GM21526 (cell line): ENCODE measurements around the gene BCL2L1.
A peak's percentile ranks its signal among the peaks of the same experiment; 100 is the strongest.
"Not testable (repeated sequence)": the region's sequence is repeated elsewhere in the genome, so short reads cannot be mapped to it uniquely, and the experiment has no call there.

Experiments used
- ATAC-seq: cut with Tn5 transposase; IDR thresholded peaks from one replicate; pipeline ENCODE4 v1.9.1; 2021; ENCODE audit warnings: moderate library complexity; ENCODE audit not compliant: unreplicated experiment, low FRiP score

Gene BCL2L1

DNA sequence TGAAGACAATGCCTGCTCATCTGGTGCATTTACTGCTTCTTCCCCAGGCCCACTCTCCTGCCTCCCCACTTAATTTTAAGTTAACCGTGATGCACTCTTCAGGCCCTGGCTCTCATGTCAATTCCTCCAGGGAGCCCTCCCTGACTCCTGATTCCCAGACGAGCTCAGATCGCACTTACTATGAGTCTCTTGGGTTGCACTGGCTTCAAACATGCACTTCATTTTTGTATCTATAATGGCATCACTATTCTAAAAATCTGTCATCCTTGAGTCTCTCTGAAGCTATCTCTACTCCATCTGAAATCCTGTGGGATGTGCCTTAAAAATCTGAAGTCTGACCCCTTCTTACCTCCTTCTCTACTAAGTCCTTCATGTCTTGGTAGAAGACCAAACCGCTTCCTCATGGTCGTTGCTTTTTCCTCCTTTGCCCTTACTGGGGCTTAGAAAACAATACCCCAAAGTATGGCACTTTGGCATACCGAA is 60.3 kb downstream of the BCL2L1 start:
- no peak for ATAC-seq

DNA sequence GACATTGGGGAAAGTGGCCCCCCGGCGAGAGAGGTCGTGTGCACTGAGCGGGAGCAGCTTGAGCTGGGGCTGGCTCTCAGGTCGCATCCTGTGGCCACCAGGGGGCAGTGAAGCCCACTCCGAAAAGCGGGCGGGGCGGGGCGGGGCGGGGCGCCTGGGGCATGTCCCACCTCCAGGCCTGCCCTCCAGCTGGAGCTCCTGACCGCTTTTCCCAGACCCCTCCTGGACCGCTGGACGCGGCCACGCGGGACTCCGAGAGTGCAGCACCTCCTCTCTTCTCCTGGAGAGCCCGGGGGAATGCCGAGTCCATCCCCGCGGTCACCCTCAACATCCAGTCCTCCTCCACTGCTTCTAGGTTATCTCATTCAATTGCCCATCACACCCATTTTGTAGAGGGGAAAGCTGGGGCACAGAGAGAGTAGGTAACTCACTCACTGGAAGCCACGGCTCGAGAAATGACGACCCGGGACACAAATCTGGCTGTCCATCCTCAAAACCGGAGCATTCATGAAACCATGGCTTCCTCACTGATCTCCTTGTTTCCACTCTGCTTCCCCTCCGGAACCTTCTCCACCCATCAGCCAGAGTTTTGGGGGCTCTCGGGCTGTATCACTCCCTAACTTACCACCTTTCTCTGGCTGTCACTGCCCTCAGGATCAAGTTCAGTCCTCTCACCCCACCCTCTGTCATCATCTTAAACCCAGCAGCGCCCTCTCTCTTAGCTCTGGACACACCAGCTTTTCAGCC is 60.9 kb downstream of the BCL2L1 start:
- peak; percentile 59 for ATAC-seq

DNA sequence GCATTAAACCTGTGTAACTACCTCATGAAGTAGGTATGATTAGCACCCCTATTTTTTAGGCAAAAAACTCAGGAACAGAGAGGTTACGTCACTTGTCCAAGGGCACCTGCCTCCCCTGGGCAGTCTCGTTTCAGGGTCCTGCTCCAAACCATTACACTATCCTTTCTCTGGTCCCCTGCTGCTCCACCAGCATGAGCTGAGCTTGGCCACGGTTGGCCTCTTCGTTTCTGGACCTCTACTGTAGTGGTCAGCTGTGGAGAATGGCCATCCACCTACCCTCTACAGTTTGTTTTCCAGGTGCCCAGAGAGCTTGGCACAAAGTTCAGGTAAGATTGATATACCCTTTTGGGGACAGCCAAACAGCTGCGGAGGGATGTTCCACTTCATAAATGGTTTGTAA is 68.1 kb downstream of the BCL2L1 start:
- no peak for ATAC-seq

DNA sequence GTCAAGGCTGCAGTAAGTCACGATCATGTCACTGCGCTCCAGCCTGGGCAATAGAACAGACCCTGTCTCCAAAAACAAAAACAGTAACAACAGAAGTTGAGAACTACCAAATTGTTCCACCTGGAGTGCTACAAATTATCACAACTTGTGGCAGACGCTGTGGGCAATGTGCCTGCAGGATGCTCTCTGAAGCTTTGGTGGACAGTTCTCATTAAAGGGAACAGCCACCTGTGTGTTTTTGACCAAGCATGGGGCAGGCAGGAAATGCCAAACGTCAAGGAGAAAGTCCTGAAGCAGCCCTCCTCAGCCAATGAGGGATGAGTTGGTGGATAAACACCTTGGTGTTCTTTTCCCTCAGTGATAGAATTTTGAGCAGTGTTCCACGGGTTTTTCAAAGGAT is 69.1 kb downstream of the BCL2L1 start:
- no peak for ATAC-seq

DNA sequence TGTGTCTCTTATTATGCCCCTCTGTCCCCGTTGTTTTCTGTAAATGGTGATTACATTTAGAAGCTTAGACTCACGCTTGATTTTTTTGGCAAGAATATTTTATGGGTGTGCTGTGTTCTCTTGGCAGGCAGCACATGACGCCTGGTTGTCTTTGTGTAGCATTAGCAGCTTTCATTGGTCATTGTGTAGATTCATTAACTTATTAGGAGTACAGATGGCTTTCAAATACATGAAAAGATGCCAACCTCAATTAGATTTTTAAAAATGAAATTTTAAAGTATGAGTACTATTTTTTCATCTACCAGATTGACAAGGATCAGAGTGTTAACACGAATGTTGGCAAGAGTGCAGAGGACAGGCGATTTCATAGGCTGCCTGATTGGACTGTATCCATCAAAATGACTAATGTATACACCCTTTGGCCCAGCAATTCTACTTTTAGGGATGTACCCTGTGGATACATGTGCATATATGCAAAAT is 69.7 kb downstream of the BCL2L1 start:
- no peak for ATAC-seq

DNA sequence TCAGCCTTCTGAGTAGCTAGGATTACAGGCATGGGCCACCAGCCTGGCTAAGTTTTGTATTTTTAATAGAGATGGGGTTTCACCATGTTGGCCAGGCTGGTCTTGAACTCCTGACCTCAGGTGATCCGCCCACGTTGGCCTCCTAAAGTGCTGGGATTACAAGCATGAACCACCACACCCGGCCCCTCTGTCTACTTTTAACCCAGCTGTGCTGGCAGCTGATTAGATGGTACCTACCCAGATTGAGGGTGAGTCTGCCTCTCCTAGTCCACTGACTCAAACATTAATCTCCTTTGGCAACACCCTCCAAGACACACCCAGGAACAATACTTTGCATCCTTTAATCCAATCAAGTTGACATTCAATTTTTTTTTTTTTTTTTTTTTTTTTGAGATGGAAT is 74.6 kb downstream of the BCL2L1 start:
- not testable (repeated sequence) for ATAC-seq

DNA sequence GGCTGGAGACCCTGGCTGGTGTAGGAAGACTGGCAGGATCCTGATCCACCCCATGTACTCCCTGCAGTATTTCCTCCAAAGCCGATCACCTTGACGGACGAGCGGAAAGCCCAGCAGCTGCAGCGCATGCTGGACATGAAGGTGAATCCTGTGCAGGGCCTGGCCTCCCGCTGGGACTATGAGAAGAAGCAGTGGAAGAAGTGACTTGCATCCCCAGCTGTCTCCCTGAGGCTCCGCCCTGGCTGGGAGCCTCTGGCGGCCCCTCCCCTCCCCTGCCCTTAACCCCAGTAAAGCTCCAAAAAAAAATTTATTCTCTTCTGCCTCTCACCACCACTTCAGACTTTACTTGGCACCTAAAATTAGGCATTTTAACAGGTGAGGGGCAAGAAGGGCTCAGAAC is 78.0 kb downstream of the BCL2L1 start:
- no peak for ATAC-seq

DNA sequence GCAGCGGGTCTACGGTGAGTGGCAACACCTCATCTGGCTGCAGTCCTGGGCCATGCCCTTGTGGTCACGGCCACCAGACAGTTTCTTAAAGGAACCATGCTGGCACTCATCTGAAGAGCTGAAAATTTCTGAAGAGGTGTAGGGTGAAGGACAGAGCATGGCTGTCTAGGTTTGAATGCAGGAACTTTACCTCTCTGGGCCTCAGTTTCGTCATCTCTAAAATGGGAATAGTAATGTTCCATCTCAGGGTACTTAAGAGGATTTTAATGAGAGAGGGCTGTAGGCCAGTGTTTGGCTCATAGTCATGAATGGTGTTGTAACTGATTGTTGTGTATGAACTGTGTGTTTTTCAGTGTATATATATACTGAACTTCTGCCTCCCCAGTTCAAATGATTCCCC is 79.1 kb downstream of the BCL2L1 start:
- ATAC-seq: no peak

DNA sequence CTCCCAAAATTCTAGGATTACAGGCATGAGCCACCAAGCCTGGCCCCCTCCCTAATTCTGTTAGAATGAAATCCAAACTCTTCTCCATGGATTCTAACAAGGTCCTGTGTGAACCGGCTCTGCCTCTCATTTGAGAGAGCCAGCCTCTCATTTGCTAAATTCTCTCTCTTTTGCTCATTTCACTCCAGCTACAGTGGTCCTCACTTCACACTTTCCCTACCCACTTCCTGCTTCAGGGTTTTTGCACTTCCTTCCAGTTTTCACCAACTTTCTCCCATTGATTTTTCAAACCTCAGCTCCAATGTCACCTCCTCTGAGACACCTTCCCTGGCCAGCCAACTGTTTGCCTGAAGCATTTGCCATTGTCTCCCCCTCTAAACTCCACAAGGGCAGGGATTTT is 79.8 kb downstream of the BCL2L1 start:
- no peak for ATAC-seq

DNA sequence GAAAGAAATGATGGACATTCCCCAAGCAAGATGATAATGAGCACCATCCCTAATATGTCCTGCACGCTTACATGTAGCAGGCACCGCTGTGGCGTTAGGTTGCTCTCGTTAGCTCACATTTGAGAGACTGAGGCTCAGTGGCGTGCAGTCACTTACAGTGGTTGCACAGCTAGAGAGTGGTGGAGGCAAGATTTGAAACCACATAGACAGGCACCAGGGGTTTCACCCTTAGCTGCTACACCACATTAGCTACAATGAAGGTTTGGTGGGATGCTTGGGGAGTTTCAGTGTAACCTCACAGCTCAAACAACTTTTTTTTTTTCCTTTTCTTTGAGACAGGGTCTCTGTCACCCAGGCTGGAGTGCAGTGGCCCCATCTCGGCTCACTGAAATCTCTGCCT is 81.3 kb downstream of the BCL2L1 start:
- ATAC-seq: no peak

DNA sequence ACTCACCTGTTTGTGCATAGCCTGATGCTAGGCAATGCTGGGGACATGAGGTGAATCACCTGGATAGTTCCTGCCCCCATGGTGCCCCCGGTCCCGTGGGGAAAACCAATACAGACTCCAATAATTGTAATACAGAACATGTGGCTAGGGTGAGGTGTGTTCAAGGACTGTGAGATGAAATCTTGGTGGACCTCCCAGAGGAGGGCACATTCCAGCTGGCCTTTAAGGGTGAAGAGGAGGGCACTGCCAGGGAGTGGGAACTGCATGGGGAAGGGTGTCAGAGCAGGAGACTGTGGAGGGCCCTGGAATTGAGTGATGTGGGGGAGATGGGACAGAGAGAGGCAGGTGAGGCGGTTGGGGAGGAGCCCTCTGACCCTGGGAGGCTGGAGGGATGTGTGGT is 82.4 kb downstream of the BCL2L1 start:
- ATAC-seq: no peak

DNA sequence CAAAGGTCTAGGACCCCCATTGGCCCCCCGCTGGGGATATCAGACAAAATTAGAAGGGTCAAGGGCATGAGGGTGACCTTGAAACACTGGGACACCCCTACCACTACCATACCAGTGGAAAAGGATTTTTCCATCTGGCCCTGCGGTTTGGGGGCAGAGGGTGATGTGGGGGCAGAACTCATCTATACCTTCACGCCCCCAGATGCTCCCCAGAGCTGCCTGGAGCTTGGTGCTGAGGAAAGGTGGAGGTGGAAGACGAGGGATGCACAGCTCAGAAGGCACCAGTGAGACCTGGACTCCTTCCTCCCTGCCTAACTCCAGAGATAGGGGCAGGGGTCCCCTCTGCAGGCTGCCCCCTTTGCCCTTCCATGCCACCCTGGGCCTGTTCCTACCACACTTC is 83.9 kb downstream of the BCL2L1 start:
- no peak for ATAC-seq

DNA sequence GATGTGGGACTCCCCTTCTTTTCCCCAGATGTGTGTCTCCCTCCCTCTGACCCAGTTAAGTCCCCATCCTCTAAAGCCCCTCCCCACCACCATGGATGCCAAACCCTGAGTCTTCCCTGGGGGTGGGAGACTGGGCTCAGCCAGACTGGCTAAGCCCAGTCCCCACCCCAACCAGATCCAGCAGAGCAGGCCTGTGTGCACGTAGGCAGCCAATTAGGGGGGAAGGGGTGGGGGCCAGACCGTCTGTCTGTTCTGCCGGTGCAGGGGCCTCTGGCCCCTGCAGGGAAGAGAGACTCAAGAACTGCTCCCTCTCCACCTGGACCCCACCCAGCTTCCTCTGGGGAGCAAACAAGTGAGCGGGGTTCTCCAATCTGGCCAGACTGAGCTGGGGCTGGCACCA is 84.4 kb downstream of the BCL2L1 start:
- ATAC-seq: no peak

DNA sequence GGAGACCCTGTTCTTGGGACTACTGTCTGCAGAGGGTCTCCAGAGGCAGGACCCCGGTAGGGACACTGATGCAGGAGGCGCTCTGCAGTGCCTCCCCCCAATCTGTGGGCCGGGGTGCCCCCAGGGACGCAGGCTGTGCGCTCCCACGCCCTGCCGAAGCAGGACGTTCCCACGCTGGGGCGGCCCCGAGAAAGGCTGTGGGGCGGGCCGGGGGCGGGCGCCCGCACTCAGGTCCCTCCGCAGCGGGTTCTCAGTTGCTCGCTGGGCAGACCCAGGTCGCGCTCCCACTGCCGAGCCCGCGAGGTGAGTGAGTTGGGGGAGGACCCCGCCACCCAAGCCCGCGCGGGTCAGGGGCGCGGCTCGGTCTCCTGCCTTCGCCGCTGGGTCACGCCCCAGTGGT is 85.0 kb downstream of the BCL2L1 start, which contains the start of gene COX4I2:
COX4I2 (plus strand) TSS at position 253 of the 400 bp plus-strand sequence. CDS start 1,106 bp downstream, outside the sequence.
- no peak for ATAC-seq

DNA sequence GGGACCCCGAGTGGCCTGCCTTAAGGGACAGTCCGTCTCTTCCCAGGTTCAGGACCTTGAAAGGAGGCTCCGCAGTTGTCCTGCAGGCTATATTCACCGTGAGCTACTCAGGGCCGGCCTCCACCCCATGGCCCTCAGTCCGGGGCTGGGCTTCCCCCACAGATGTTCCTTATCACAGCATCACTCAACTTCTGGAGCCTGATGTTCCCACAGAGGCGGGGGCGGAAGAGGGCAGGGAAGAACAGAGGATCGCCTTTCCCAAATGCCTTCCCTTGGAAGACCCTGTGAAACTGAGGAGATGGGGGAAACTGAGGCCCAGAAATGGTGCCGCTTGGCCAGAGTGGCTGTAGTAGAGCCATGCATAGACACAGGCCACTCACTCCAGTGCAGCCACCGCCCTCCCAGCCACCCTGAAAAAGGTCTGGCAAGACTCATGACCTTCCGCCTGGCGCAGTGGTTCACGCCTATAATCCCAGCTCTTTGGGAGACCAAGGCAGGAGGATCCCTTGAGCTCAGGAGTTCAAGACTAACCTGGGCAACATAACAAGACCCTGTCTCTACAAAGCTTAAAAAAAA is 89.2 kb downstream of the BCL2L1 start:
- no peak for ATAC-seq

DNA sequence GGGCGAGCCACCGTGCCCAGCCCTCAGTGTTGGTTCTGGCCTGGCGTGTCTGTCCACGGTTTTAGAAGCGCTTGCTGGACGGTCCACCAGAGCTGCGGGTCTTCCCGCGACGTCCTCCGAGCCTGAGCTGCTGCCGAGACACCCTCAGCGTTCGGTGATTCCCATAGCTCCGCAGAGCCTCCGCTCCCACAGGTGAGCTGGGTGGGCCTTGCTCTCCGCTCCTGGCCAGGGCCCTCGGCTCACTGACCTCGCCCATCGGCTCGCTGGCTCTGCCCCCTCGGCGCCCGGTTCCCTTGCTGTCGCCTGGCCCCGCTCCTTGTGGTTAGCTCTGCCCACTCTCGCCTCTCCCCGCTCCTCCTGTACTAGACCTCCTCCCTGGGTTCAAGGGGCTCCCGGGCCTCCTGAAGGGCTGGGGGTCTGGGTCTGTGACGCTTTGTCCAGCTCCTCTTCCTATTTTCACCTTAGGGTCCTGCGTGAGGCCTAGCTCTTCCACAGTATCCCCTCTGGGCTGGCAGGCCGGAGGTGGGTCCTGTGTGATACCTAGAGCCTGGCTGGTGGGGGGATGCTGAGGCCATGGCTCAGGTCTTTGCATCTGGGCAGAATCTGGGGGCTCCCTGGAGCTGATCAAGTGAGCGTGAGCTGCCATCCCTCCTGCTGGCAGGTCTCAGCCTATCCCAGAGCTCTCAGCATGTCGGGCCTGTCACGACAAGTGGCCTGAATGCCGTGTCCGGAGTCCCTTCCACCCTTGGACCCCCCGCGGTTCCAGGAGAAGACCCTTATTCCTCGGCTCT is 89.9 kb downstream of the BCL2L1 start:
- ATAC-seq: no peak

DNA sequence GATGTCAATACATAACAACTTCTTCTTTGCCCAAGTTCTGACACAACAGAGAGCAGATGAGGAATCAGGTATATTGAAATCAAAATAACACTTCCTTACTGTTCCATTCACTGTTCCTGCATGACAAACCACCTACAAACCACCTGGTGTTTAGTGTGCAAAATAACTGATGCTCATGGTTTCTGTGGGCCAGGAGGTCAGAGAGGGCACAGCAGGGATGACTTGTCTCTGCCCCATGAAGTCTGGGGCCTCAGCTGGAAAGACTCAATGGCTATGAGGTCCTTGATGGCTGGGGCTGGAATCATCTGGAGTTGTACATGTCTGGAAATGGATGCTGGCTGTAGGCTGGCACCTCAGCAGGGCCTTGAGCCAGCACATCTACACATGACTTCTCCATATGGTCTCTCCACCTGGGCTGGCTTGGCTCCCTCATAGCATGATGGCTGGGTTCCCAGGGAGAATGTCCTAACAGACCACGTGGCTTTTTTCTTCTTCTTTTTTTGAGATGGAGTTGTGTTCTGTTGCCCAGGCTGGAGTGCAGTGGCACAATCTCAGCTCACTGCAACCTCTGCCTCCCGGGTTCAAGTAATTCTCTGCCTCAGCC is 92.4 kb downstream of the BCL2L1 start:
- ATAC-seq: no peak

DNA sequence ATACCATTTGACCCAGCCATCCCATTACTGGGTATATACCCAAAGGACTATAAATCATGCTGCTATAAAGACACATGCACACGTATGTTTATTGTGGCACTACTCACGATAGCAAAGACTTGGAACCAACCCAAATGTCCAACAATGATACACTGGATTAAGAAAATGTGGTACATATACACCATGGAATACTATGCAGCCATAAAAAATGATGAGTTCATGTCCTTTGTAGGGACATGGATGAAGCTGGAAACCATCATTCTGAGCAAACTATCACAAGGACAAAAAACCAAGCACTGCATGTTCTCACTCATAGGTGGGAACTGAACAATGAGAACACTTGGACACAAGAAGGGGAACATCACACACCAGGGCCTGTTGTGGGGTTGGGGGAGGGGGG is 94.6 kb downstream of the BCL2L1 start:
- not testable (repeated sequence) for ATAC-seq

DNA sequence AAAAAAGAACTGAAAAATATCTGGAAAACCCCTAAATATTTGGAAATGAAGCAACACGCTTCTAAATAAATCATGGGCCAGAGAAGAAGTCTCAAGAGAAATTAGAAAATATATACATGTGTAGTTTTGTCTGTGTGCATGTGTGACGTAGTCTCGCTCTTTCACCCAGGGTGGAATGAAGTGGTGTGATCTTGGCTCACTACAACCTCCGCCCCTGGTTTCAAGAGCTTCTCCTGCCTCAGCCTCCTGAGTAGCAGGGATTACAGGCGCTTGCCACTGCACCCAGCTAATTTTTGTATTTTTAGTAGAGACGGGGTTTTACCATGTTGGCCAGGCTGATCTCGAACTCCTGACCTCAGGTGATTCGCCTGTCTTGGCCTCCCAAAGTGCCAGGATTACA is 96.1 kb downstream of the BCL2L1 start:
- not testable (repeated sequence) for ATAC-seq

DNA sequence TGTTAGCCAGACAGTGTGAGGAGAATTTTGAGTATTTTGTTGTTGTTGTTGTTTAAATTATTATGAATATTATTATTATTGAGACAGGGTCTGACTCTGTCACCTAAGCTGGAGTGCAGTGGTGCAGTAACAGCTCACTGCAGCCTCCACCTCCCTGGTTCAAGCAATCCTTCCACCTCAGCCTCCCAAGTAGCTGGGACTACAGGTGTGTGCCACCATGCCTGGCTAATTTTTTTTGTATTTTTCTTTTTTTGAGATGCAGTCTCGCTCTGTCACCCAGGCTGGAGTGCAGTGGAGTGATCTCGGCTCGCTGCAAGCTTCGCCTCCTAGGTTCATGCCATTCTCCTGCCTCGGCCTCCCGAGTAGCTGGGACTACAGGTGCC is 99.6 kb downstream of the BCL2L1 start:
- not testable (repeated sequence) for ATAC-seq

DNA sequence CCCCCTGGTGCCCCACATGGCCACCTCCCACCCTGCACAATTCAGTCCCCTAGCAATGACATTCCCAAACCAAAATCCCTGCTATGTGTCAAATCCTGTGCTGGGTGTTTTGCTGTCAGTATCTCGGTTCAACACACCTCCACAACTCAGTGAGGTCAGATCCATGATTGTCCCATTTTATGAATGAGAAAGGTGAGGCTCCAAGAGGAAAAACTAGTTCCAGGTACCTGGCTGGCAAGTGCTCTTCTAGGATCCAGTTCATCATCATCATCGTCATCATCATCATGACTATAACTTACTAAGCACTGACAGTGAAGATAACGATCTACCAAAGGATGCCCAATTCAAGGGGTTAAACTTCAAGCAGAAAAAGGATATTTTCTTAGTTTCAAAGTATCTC is 102.4 kb downstream of the BCL2L1 start:
- ATAC-seq: no peak
